IMR-90 (cell line): Measurements from ENCODE around the gene PATJ. TPM values are rescaled to one million over a fixed set of nuclear protein-coding genes. Genes with fewer than 3 reads are reported as not detected.

Experiments used
- ATAC-seq: fragments of 200-7000 bp; cut with Tn5 transposase; 2 replicates; pipeline ENCODE4 v1.9.1; 2020; ENCODE audit warnings: low read depth, mild to moderate bottlenecking, moderate library complexity
- BruUV-seq: library from RNA; stranded (reverse); fragments of 400-500 nt; replicated peaks from 2 replicates; lab custom pipeline; 2021; lab: Mats Ljungman, UMichigan
- CTCF ChIA-PET: fragments of 300-600 bp; formaldehyde crosslinking; extraction: SDS; loops from one replicate; lab custom pipeline; 2021; ENCODE audit warnings: antibody characterized with exemption; lab: Yijun Ruan, JAX
- POLR2A ChIA-PET: fragments of 300-600 bp; sonication (Branson Sonifier 250); formaldehyde crosslinking; loops from one replicate; lab custom pipeline; 2022; ENCODE audit warnings: antibody characterized with exemption; ENCODE audit not compliant: unreplicated experiment; lab: Charles Lee
- DNase-seq: peaks from one replicate; pipeline ENCODE4 v3.0.0; 2013
- H2AFZ ChIP-seq: replicated peaks from 2 replicates; pipeline ENCODE3; 2013; ENCODE audit warnings: low read length, mild to moderate bottlenecking; ENCODE audit not compliant: poor library complexity
- H2AK5ac ChIP-seq: 2 replicates; pipeline ENCODE4 v1.6.1; 2013; ENCODE audit warnings: low read depth, low read length, inconsistent platforms
- H2AK9ac ChIP-seq: replicated peaks from 2 replicates; pipeline ENCODE3; 2013; ENCODE audit warnings: mild to moderate bottlenecking, low read depth, low read length, moderate library complexity; ENCODE audit not compliant: poor library complexity
- H2BK120ac ChIP-seq: 2 replicates; pipeline ENCODE4 v1.6.1; 2013; ENCODE audit warnings: low read depth, low read length, inconsistent platforms
- H2BK15ac ChIP-seq: 3 replicates; pipeline ENCODE4 v1.6.1; 2013; ENCODE audit warnings: low read depth, low read length, inconsistent platforms
- H2BK20ac ChIP-seq: 2 replicates; pipeline ENCODE4 v1.6.1; 2013; ENCODE audit warnings: low read depth, mild to moderate bottlenecking, inconsistent platforms, low read length, moderate library complexity
- H2BK5ac ChIP-seq: 2 replicates; pipeline ENCODE4 v1.6.1; 2013; ENCODE audit warnings: mild to moderate bottlenecking, low read depth, low read length, inconsistent platforms; ENCODE audit not compliant: poor library complexity, severe bottlenecking
- H3K14ac ChIP-seq: replicated peaks from 2 replicates; pipeline ENCODE4 v1.6.1; 2013; ENCODE audit warnings: low read depth, low read length, inconsistent platforms
- H3K18ac ChIP-seq: 2 replicates; pipeline ENCODE4 v1.6.1; 2013; ENCODE audit warnings: low read depth, low read length, control low read depth
- H3K23ac ChIP-seq: 2 replicates; pipeline ENCODE4 v1.6.1; 2013; ENCODE audit warnings: low read depth, low read length, inconsistent platforms
- H3K27ac ChIP-seq: 2 replicates; pipeline ENCODE4 v1.5.1; 2013; ENCODE audit warnings: mild to moderate bottlenecking, control low read depth, low read length; ENCODE audit not compliant: insufficient read depth
- H3K27me3 ChIP-seq: 2 replicates; pipeline ENCODE4 v1.6.1; 2013; ENCODE audit warnings: low read length; ENCODE audit not compliant: control insufficient read depth, insufficient read depth
- H3K36me3 ChIP-seq: 2 replicates; pipeline ENCODE4 v1.6.1; 2013; ENCODE audit warnings: low read length, mixed read lengths; ENCODE audit not compliant: control insufficient read depth, insufficient read depth
- H3K4ac ChIP-seq: 2 replicates; pipeline ENCODE4 v1.6.1; 2013; ENCODE audit warnings: low read depth, low read length, inconsistent platforms
- H3K4me1 ChIP-seq: 2 replicates; pipeline ENCODE4 v1.6.1; 2013; ENCODE audit warnings: low read length, mixed read lengths; ENCODE audit not compliant: control insufficient read depth, insufficient read depth
- H3K4me2 ChIP-seq: 2 replicates; pipeline ENCODE4 v1.6.1; 2013; ENCODE audit warnings: low read depth, mild to moderate bottlenecking, control low read depth, low read length, moderate library complexity
- H3K4me3 ChIP-seq: 2 replicates; pipeline ENCODE4 v1.5.1; 2013; ENCODE audit warnings: low read depth, mild to moderate bottlenecking, control low read depth, low read length, moderate library complexity; ENCODE audit not compliant: insufficient read depth
- H3K56ac ChIP-seq: 2 replicates; pipeline ENCODE4 v1.6.1; 2013; ENCODE audit warnings: low read length, inconsistent platforms; ENCODE audit not compliant: insufficient read depth; ENCODE audit errors: extremely low read depth
- H3K79me1 ChIP-seq, 2 experiments: 2 replicates each; pipeline ENCODE4 v1.6.1; 2013; ENCODE audit warnings: low read length in 2 of 2, inconsistent platforms in 1 of 2, low read depth in 1 of 2
- H3K9ac ChIP-seq: 2 replicates; pipeline ENCODE4 v1.6.1; 2013; ENCODE audit warnings: low read depth, low read length, control low read depth
- H3K9me1 ChIP-seq: 2 replicates; pipeline ENCODE4 v1.6.1; 2013; ENCODE audit warnings: low read length, inconsistent platforms; ENCODE audit not compliant: insufficient read depth
- H3K9me3 ChIP-seq: 2 replicates; pipeline ENCODE4 v1.6.1; 2013; ENCODE audit warnings: low read length; ENCODE audit not compliant: control insufficient read depth, insufficient read depth
- H4K20me1 ChIP-seq: 2 replicates; pipeline ENCODE4 v1.6.1; 2013; ENCODE audit warnings: low read length, inconsistent platforms; ENCODE audit not compliant: insufficient read depth
- H4K5ac ChIP-seq: 2 replicates; pipeline ENCODE4 v1.6.1; 2013; ENCODE audit warnings: mild to moderate bottlenecking, low read depth, low read length, control low read depth
- H4K8ac ChIP-seq, 2 experiments: 2 replicates each; pipeline ENCODE4 v1.6.1; 2013; ENCODE audit warnings: low read depth in 2 of 2, low read length in 2 of 2, control low read depth in 1 of 2, inconsistent platforms in 1 of 2
- H4K91ac ChIP-seq: 2 replicates; pipeline ENCODE4 v1.6.1; 2013; ENCODE audit warnings: low read depth, low read length, inconsistent platforms; ENCODE audit not compliant: insufficient read depth
- RCOR1 ChIP-seq: IDR thresholded peaks from 2 replicates; pipeline ENCODE4 v1.6.1; 2012; ENCODE audit warnings: mild to moderate bottlenecking, low read length, improper control_type of control experiment; ENCODE audit not compliant: insufficient replicate concordance
- WGBS, 2 experiments: methylation state at CpG; one replicate each; pipeline versions ENCODE4 v1.1.5 to v1.1.7; 2013; ENCODE audit warnings: missing lambda C conversion rate in 2 of 2; ENCODE audit not compliant: insufficient read length in 1 of 2; ENCODE audit errors: extremely low coverage in 2 of 2; 5-methylcytosine and 5-hydroxymethylcytosine counted together
- dilution Hi-C: fragments of 300-500 bp; cut with HindIII; formaldehyde crosslinking; loops from one replicate; pipeline ENCODE4 v1.14.3; 2018; ENCODE audit warnings: low sequenced_read_pairs; ENCODE audit not compliant: unreplicated experiment
- in situ Hi-C: fragments of 300-500 bp; cut with MboI; formaldehyde crosslinking; loops from 3 replicates; pipeline ENCODE4 v1.14.3; 2019; ENCODE audit warnings: low sequenced_read_pairs, inconsistent platforms, mixed read lengths
- intact Hi-C: fragments of 100-400 bp; cut with micrococcal nuclease; formaldehyde crosslinking; loops from 2 replicates; pipeline ENCODE4 v1.10.0; 2022
- polyA plus RNA-seq, 3 experiments: library from polyadenylated mRNA; depleted of rRNA; stranded (reverse); fragments of >200 nt; gene quantifications; 2 replicates each; pipeline ENCODE4 v1.2.3, GENCODE V29; 2012; ENCODE audit warnings: low replicate concordance in 1 of 3
- total RNA-seq: library from RNA; depleted of rRNA; stranded (reverse); fragments of >200 nt; gene quantifications from 2 replicates; pipeline ENCODE4 v1.2.3, GENCODE V29; 2012

Gene PATJ
- total and polyA plus RNA-seq, 2 of the 4 experiments (the other 2 are of a cell fraction) = 2.0 to 3.4 TPM

- Histone ChIP-seq H3K56ac (no peak overlapping the region), H3K14ac (no peak overlapping the region), H2BK120ac (no peak overlapping the region), H4K20me1 (no peaks in the 10 kb centered on the region), H2BK5ac (no peak overlapping the region), H4K8ac (no peak overlapping the region), H2AFZ (no peak overlapping the region), H4K5ac (no peak overlapping the region), H4K91ac (no peak overlapping the region), H3K4me2 (no peak overlapping the region), H3K9me3 (no peaks in the 10 kb centered on the region), H3K79me1 (no peaks in the 10 kb centered on the region), H3K36me3 (no peaks in the 10 kb centered on the region), H3K9me1 (no peaks in the 10 kb centered on the region), H3K23ac (no peak overlapping the region), H3K18ac (no peak overlapping the region), H3K4me3 (no peak overlapping the region), H3K4me1 (no peaks in the 10 kb centered on the region), H3K9ac (no peak overlapping the region), H3K27me3 (no peaks in the 10 kb centered on the region), H2BK15ac (no peak overlapping the region), H2AK9ac (no peak overlapping the region), H2AK5ac (no peak overlapping the region), H3K27ac (no peak overlapping the region), H2BK20ac (no peak overlapping the region), H3K4ac (no peak overlapping the region)
- in situ Hi-C loops = no loop called here
- DNase-seq (no peak), ATAC-seq (no peak)
- CTCF ChIA-PET = no interaction called here
- POLR2A ChIA-PET = no interaction called here
- TF ChIP-seq RCOR1 = no peak
- dilution Hi-C loops = no loop called here
- intact Hi-C loops = no loop called here
- WGBS, 2 experiments = no CpG with 5 or more reads among the region's 2 CpGs
- no TSS peak for BruUV-seq
These were observed 324.4 kb downstream of the PATJ start for GRCh38 chr1:62066713-62067112.
